Peyer's patch (tissue), 4 donors: Measurements from ENCODE around the gene SLC7A7.

Experiments
- CTCF ChIP-seq, 6 experiments: fragments of 450-650 bp in 4 of 6; fragments of 200-600 bp in 2 of 6; sonication (generic) in 1 of 6; IDR thresholded peaks; one replicate each; pipeline ENCODE4 v1.5.1; 2017 to 2019; ENCODE audit warnings: antibody characterized with exemption in 6 of 6, mild to moderate bottlenecking in 3 of 6, moderate library complexity in 1 of 6
- POLR2A ChIP-seq, 2 donors: fragments of 450-650 bp; IDR thresholded peaks; one replicate each; pipeline ENCODE4 v1.5.1; 2017; ENCODE audit warnings: antibody characterized with exemption in 2 of 2, mild to moderate bottlenecking in 2 of 2, moderate library complexity in 2 of 2

DNA sequence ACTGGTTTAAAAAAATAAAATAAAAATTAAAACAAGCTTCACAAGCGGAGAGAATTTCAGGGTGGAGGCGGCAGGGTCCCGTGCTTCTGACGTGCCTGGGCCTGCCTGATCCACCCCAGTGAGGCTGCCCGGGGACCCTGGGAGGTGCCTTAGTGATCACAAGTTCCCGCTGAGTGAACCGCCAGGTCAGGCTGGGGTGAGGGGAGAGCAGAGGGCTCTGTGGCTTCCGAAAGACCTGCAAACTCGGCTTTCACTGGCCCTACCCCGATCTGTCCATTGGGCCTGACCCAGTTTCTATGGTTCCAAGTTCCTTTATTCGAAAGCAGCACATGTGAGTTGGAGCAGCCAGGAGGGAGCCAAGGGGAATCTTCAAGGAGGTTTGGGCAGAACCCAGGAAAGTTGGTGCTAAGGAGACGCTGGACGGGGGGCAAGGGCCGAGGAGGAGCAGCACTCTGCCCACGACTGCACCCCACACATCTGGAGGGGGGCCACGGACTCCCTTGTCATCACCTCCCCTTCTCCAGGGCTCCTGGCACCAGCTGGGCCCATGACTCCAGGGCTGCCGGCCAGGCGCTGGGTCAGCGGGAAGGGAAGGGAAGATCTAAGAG lies 34.1 kb upstream of the SLC7A7 start:
- TF ChIP-seq CTCF (IDR thresholded peaks at IDR 0.05), result no peak
- TF ChIP-seq POLR2A (IDR thresholded peaks at IDR 0.05), result no peak
